Stimulated activated CD4-positive, alpha-beta T cell treated with anti-CD3 and anti-CD28 coated beads, Interleukin-1b, Interleukin-23, amount 100 ng/mL, for 24 hours (primary cell): ENCODE results near the gene CCR5.
A peak's percentile ranks its signal among the peaks of the same experiment; 100 is the strongest.

ENCODE experiments used
- DNase-seq, 4 experiments: peaks; one replicate each; pipeline ENCODE4 v3.0.0-alpha.2; 2020; ENCODE audit warnings: low read depth in 4 of 4, low spot score in 1 of 4

The CCR5 gene

DNA sequence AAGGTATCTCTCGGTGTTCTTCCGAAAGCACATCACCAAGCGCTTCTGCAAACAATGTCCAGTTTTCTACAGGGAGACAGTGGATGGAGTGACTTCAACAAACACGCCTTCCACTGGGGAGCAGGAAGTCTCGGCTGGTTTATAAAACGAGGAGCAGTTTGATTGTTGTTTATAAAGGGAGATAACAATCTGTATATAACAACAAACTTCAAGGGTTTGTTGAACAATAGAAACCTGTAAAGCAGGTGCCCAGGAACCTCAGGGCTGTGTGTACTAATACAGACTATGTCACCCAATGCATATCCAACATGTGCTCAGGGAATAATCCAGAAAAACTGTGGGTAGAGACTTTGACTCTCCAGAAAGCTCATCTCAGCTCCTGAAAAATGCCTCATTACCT, 12.3 kb upstream of the CCR5 start:
- no peak for DNase-seq

DNA sequence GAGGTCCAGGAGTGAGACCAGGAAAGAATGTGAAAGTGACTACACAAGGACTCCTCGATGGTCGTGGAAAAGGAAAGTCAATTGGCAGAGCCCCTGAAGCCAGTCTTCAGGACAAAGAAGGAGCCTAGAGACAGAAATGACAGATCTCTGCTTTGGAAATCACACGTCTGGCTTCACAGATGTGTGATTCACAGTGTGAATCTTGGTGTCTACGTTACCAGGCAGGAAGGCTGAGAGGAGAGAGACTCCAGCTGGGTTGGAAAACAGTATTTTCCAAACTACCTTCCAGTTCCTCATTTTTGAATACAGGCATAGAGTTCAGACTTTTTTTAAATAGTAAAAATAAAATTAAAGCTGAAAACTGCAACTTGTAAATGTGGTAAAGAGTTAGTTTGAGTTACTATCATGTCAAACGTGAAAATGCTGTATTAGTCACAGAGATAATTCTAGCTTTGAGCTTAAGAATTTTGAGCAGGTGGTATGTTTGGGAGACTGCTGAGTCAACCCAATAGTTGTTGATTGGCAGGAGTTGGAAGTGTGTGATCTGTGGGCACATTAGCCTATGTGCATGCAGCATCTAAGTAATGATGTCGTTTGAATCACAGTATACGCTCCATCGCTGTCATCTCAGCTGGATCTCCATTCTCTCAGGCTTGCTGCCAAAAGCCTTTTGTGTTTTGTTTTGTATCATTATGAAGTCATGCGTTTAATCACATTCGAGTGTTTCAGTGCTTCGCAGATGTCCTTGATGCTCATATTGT, 10.8 kb upstream of the CCR5 start:
- no peak for DNase-seq

DNA sequence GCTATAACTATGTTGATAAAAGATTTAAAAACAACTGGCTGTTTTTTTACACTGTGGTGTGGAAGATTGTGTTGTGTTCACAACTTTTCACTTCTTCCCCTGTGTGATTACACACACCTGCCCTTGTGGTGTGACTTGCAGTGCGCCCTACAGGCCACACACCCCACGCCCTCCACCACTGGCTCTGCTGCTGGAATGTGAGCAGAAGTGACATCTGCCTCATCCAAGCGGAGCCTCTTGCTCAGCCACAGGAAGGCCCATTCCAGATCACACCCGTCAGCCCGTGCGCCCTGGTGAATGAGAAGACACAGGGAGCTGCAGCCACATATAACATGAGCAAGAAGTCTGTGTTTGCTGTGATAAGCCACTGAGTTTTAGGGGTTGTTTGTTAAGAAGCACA, 9.8 kb upstream of the CCR5 start:
- no peak for DNase-seq

DNA sequence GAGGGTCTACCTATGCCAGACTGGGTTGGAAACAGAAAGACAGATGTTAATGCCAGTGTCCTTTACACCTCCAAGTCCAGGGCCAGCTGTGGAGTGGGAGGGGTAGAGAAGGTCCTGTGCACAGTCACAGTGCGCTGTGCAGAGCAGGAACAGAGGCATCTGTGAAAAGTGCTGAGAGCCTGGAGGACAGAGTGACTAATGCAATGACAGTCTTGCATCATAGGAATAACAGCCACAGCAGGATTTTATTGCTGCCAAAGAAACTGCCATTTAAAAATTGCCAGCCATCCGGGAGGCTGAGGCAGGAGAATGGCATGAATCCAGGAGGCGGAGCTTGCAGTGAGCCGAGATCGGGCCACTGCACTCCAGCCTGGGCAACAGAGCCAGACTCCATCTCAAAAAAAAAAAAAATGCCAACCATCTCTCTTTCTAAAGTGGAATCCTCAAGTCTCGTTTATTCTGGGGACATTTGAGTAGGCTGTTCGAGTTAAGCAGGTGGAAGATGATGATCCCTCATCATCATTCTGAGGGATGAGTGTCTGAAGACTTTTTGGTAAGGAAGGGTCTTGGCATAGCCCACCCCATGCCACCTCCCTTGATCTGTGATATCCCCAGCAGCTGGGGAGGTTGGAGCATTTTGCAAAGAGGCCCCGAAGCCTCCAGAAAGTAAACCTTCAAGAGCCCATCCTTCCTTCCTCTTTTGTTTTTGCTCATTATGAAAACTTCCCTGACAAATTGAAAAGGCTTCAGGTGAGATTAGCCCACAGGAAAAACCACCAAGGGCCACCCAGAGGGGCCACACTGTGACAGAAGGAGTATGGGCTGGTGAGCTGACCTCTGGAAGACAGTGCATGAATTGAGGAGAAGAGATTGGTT, 9.1 kb upstream of the CCR5 start:
- no peak for DNase-seq

DNA sequence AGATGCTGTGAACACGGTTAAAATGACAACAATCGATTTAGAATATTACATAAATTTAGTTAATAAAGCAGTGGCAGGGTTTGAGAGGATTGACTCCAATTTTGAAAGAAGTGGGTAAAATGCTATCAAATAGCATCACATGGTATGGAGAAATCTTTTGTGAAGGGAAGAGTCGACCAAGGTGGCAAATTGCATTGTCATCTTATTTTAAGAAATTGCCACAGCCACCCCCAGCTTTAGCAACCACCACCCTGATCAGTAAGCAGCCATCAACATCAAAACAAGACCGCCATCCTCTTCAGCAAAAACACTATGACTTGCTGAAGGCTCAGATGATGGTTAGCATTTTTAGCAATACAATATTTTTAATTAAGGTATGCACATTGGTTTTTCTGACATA, 5.7 kb upstream of the CCR5 start:
- DNase-seq: no peak

DNA sequence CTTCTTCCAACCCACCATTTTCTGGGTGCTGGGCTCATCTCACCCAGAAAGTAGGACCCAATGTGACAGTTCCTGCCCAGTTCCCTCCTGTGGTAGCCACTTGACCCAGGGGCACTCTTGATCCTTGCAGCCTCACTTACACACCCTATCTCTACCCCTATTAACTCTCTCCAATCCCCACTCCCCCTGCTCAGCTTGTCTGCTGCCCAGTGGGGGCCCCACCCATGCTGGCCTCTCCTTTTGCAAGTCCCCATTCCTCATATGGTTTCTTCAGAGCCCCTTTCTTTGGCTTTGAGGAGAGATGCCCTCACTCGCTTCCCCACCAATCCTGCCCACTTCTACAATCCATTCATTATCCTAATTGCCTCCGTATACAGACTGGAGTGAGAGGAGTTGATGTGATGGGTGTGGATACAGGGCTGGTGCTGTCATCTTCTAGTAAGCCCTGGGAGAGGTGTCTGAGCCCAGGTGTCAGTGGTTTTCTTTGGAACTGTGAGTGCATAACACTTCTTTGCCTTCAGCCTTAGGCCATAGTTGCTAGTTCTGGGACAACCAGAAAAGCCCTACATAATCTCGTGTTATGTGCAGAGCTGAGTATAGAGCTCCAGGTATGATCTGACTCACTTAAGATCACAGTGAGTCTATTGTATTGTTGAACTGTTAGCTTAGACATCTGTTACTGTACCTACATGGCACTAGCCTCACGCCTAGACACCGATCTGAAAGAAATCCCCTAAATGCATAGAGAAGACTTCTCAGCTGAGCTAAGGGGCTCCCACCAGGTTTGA, 4.8 kb upstream of the CCR5 start:
- DNase-seq: no peak

DNA sequence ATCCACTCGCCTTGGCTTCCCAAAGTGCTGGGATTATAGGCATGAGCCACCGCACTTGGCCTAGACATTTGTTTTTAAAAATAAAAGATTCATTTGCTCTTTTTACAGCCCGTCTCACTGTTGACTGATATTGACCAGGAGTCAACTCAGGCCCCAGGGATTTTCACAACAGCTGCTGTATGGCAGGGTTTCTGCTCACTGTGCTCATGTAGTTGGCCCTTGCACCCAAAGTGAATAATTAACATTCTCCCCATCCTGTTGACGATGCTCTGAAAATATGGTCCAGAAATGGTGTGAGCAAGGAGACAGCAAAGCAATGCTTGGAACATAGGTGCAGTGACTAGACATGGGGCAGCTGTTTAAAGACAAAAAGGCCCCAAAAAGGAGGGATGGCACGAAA, 2.9 kb upstream of the CCR5 start:
- no peak for DNase-seq

DNA sequence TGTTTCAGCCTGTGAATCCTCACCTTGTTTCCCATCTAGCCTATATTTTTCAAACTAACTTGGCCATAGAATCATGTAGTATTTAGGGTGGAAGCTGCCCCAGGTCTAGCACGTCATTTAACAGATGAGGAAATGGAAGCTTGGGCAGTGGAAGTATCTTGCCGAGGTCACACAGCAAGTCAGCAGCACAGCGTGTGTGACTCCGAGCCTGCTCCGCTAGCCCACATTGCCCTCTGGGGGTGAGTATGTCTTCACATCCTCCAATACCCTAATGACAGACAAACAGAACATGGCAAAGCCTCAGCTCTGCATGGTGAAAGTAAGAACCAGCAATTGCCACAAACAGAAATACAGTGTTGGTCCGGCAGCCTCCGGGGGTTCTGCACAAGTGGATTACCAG, 2.2 kb upstream of the CCR5 start:
- DNase-seq: peak in 1 of 4 experiments; percentile 37

DNA sequence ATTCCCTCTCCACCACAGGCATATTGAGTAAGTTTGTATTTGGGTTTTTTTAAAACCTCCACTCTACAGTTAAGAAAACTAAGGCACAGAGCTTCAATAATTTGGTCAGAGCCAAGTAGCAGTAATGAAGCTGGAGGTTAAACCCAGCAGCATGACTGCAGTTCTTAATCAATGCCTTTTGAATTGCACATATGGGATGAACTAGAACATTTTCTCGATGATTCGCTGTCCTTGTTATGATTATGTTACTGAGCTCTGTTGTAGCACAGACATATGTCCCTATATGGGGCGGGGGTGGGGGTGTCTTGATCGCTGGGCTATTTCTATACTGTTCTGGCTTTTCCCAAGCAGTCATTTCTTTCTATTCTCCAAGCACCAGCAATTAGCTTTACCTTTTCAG, 1.6 kb upstream of the CCR5 start:
- no peak for DNase-seq

DNA sequence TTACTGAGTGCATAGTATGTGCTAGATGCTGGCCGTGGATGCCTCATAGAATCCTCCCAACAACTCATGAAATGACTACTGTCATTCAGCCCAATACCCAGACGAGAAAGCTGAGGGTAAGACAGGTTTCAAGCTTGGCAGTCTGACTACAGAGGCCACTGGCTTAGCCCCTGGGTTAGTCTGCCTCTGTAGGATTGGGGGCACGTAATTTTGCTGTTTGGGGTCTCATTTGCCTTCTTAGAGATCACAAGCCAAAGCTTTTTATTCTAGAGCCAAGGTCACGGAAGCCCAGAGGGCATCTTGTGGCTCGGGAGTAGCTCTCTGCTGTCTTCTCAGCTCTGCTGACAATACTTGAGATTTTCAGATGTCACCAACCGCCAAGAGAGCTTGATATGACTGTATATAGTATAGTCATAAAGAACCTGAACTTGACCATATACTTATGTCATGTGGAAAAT, 1.0 kb upstream of the CCR5 start:
- DNase-seq: peak in 1 of 4 experiments; percentile 25

DNA sequence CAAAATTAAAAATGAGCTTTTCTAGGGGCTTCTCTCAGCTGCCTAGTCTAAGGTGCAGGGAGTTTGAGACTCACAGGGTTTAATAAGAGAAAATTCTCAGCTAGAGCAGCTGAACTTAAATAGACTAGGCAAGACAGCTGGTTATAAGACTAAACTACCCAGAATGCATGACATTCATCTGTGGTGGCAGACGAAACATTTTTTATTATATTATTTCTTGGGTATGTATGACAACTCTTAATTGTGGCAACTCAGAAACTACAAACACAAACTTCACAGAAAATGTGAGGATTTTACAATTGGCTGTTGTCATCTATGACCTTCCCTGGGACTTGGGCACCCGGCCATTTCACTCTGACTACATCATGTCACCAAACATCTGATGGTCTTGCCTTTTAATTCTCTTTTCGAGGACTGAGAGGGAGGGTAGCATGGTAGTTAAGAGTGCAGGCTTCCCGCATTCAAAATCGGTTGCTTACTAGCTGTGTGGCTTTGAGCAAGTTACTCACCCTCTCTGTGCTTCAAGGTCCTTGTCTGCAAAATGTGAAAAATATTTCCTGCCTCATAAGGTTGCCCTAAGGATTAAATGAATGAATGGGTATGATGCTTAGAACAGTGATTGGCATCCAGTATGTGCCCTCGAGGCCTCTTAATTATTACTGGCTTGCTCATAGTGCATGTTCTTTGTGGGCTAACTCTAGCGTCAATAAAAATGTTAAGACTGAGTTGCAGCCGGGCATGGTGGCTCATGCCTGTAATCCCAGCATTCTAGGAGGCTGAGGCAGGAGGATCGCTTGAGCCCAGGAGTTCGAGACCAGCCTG, 984 bp downstream of the CCR5 start:
- DNase-seq: no peak

DNA sequence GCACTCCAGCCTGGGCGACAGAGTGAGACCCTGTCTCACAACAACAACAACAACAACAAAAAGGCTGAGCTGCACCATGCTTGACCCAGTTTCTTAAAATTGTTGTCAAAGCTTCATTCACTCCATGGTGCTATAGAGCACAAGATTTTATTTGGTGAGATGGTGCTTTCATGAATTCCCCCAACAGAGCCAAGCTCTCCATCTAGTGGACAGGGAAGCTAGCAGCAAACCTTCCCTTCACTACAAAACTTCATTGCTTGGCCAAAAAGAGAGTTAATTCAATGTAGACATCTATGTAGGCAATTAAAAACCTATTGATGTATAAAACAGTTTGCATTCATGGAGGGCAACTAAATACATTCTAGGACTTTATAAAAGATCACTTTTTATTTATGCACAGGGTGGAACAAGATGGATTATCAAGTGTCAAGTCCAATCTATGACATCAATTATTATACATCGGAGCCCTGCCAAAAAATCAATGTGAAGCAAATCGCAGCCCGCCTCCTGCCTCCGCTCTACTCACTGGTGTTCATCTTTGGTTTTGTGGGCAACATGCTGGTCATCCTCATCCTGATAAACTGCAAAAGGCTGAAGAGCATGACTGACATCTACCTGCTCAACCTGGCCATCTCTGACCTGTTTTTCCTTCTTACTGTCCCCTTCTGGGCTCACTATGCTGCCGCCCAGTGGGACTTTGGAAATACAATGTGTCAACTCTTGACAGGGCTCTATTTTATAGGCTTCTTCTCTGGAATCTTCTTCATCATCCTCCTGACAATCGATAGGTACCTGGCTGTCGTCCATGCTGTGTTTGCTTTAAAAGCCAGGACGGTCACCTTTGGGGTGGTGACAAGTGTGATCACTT, 2.0 kb downstream of the CCR5 start:
- DNase-seq: no peak

DNA sequence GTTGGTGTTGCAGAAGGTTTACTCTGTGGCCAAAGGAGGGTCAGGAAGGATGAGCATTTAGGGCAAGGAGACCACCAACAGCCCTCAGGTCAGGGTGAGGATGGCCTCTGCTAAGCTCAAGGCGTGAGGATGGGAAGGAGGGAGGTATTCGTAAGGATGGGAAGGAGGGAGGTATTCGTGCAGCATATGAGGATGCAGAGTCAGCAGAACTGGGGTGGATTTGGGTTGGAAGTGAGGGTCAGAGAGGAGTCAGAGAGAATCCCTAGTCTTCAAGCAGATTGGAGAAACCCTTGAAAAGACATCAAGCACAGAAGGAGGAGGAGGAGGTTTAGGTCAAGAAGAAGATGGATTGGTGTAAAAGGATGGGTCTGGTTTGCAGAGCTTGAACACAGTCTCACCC, 4.0 kb downstream of the CCR5 start:
- DNase-seq: no peak

DNA sequence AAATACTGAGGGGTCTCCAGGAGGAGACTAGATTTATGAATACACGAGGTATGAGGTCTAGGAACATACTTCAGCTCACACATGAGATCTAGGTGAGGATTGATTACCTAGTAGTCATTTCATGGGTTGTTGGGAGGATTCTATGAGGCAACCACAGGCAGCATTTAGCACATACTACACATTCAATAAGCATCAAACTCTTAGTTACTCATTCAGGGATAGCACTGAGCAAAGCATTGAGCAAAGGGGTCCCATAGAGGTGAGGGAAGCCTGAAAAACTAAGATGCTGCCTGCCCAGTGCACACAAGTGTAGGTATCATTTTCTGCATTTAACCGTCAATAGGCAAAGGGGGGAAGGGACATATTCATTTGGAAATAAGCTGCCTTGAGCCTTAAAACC, 4.5 kb downstream of the CCR5 start:
- no peak for DNase-seq

DNA sequence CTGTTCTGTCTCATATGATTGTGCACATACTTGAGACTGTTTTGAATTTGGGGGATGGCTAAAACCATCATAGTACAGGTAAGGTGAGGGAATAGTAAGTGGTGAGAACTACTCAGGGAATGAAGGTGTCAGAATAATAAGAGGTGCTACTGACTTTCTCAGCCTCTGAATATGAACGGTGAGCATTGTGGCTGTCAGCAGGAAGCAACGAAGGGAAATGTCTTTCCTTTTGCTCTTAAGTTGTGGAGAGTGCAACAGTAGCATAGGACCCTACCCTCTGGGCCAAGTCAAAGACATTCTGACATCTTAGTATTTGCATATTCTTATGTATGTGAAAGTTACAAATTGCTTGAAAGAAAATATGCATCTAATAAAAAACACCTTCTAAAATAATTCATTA, 5.1 kb downstream of the CCR5 start:
- DNase-seq: no peak

DNA sequence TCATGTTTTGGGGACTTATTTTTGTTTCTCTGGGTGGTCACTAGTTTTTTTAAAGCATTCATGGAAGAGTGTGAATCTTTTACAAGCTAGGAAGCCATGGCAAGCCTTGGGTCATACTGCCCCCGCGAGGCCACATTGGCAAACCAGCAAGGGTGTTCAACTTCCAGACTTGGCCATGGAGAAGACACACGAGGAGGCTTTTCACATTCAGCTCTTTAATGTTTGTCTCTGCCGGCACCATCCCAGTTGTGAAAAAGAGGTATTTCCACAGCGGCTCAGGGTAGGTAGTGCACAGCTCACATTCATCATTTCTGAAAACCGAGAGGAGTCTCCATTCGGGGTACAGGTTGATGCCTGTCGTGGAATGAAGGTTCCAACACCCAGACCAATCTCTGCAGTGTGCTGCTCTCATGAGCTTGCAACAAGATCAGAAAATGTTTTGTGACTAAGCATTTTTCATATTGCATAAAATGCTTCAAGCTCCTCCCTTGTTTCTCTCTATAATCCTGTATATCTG, 7.7 kb downstream of the CCR5 start:
- DNase-seq: peak; percentile 31 to 60 (median 44)

DNA sequence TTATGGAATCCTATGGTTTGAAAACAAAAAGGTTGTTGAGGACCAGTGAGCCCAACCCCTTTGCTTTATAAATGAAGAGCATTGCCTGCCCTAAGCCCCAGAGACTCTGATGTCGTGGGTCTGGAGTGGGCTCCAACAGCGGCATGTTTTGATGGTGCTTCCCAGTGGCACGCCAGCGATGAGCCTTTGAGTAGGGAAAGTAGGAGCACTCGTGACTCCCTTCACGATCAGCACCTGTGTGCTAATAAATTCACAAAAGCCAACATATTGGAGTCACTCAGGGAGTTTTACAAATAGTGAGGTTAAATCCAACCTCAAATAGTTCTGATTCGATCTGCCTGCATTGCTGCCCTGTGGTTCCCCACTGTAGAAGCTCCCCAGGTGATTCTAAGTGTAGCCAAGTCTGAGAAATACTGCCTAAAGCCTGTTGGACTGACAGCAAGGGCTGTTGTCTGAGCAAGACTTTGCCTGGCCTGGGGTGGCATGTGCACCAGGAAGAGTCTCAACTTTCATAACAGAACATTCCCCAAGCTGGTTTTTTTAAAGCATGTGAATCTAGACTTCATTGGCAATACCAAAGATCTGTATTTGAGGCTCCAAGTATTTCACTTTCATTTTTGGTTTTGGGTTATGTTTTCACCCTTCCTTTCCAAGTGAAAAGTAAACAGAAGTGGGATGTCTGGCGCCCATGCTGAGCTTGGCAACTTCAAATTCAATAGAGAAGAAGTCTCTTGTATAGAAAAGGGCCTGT, 9.9 kb downstream of the CCR5 start:
- no peak for DNase-seq

DNA sequence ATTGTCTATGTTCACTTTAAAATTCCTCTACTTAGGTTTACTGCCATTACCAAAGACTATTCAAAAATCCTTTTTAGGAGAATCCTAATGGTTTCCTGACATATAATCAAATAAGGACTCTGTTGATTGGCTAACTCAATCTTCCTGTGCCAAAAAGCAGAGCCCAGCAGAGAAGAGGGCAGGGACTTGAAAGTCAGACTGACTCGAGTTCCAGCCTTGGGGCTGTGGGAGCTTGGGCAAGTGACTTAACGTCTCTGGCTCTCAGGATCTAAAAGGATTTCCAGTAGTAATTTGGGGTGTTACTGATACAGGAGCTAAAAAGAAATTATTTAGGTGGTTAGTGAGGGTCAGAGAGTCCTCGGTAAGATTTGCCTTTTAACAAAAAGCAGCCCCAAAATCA, 10.9 kb downstream of the CCR5 start:
- no peak for DNase-seq
